H1 (cell line): ENCODE results near the gene CA9. TPM values are rescaled to one million over a fixed set of nuclear protein-coding genes. Genes with fewer than 3 reads are reported as not detected.

Experiments
- CTCF ChIA-PET: fragments of 300-600 bp; sonication (Branson Sonifier 250); formaldehyde crosslinking; loops from one replicate; lab custom pipeline; 2021; ENCODE audit not compliant: partially characterized antibody; lab: Charles Lee
- POLR2A ChIA-PET: fragments of 300-600 bp; sonication (Branson Sonifier 250); formaldehyde crosslinking; loops from one replicate; lab custom pipeline; 2021; ENCODE audit warnings: inconsistent platforms; ENCODE audit not compliant: partially characterized antibody; lab: Charles Lee
- DNase-seq, 2 experiments: peaks; one replicate each; pipeline versions ENCODE4 v3.0.0 to v3.0.0-alpha.2; 2010 to 2022; ENCODE audit warnings: low spot score in 2 of 2, low read depth in 1 of 2, mixed read lengths in 1 of 2
- FAIRE-seq: peaks from 2 replicates; lab custom pipeline; 2011; peaks lifted over from hg19 to GRCh38; lab: Jason Lieb, UNC
- H2AFZ ChIP-seq: 2 replicates; pipeline ENCODE4 v1.8.1; 2012; ENCODE audit warnings: low read length, inconsistent platforms
- H2AK5ac ChIP-seq: 2 replicates; pipeline ENCODE4 v1.6.1; 2013; ENCODE audit warnings: low read depth, low read length
- H2BK120ac ChIP-seq: replicated peaks from 2 replicates; pipeline ENCODE3; 2013; ENCODE audit warnings: low read depth, low read length, inconsistent platforms
- H2BK12ac ChIP-seq: 2 replicates; pipeline ENCODE4 v1.6.1; 2013; ENCODE audit warnings: low read depth, low read length
- H2BK15ac ChIP-seq: 2 replicates; pipeline ENCODE4 v1.6.1; 2013; ENCODE audit warnings: low read length
- H2BK20ac ChIP-seq: 2 replicates; pipeline ENCODE4 v1.6.1; 2013; ENCODE audit warnings: low read length
- H2BK5ac ChIP-seq: 2 replicates; pipeline ENCODE4 v1.6.1; 2013; ENCODE audit warnings: low read depth, low read length
- H3K14ac ChIP-seq: 2 replicates; pipeline ENCODE4 v1.6.1; 2013; ENCODE audit warnings: inconsistent platforms; ENCODE audit not compliant: insufficient read length
- H3K18ac ChIP-seq: 2 replicates; pipeline ENCODE4 v1.6.1; 2013; ENCODE audit warnings: low read length; ENCODE audit errors: extremely low read depth
- H3K23ac ChIP-seq: 2 replicates; pipeline ENCODE4 v1.6.1; 2013; ENCODE audit warnings: inconsistent platforms; ENCODE audit not compliant: insufficient read length
- H3K23me2 ChIP-seq: 2 replicates; pipeline ENCODE4 v1.6.1; 2013; ENCODE audit warnings: low read depth, low read length
- H3K27ac ChIP-seq: 2 replicates; pipeline ENCODE4 v1.6.1; 2011; ENCODE audit warnings: low read depth, low read length, inconsistent platforms
- H3K27me3 ChIP-seq, 4 experiments: replicated peaks in 1 of 4; 1 replicate in 1 of 4; 2 replicates in 3 of 4; pipeline versions ENCODE4 v1.6.1 to v1.8.1; 2011 to 2013; ENCODE audit warnings: low read length in 3 of 4, mild to moderate bottlenecking in 3 of 4, inconsistent platforms in 2 of 4, mixed read lengths in 2 of 4, moderate library complexity in 1 of 4; ENCODE audit not compliant: control insufficient read depth in 3 of 4, insufficient read depth in 3 of 4; ENCODE audit errors: extremely low read depth in 1 of 4
- H3K36me3 ChIP-seq, 4 experiments: 2 replicates each; pipeline versions ENCODE4 v1.6.1 to v1.8.1; 2011 to 2013; ENCODE audit warnings: mild to moderate bottlenecking in 4 of 4, low read length in 3 of 4, moderate library complexity in 2 of 4, control low read depth in 1 of 4, inconsistent platforms in 1 of 4; ENCODE audit not compliant: insufficient read depth in 4 of 4, control insufficient read depth in 2 of 4
- H3K4ac ChIP-seq: replicated peaks from 2 replicates; pipeline ENCODE3; 2013; ENCODE audit warnings: low read length, low read depth, mixed read lengths, inconsistent platforms; ENCODE audit not compliant: insufficient read length
- H3K4me1 ChIP-seq, 4 experiments: replicated peaks in 1 of 4; 1 replicate in 1 of 4; 2 replicates in 3 of 4; pipeline versions ENCODE4 v1.6.1 to v1.8.1; 2011 to 2013; ENCODE audit warnings: low read length in 3 of 4, inconsistent platforms in 2 of 4, mixed read lengths in 1 of 4; ENCODE audit not compliant: insufficient read depth in 4 of 4, control insufficient read depth in 3 of 4
- H3K4me2 ChIP-seq, 2 experiments: 2 replicates each; pipeline versions ENCODE4 v1.6.1 to v1.8.1; 2011 to 2013; ENCODE audit warnings: low read depth in 2 of 2, low read length in 2 of 2, control low read depth in 1 of 2, inconsistent platforms in 1 of 2, mild to moderate bottlenecking in 1 of 2; ENCODE audit not compliant: insufficient read depth in 1 of 2
- H3K4me3 ChIP-seq, 4 experiments: fragments of 200-600, 300-600 bp in 1 of 4; sonication (generic), shearing (Covaris generic), sonication (Bioruptor Twin) in 1 of 4; 2 replicates each; pipeline versions ENCODE4 v1.5.1 to v1.8.1; 2011 to 2016; ENCODE audit warnings: low read length in 4 of 4, low read depth in 3 of 4, control low read depth in 2 of 4, inconsistent platforms in 2 of 4, mild to moderate bottlenecking in 2 of 4, mixed read lengths in 1 of 4, moderate library complexity in 1 of 4; ENCODE audit not compliant: insufficient read depth in 2 of 4; ENCODE audit errors: extremely low read depth in 1 of 4
- H3K56ac ChIP-seq: replicated peaks from 2 replicates; pipeline ENCODE3; 2013; ENCODE audit warnings: low read depth, mild to moderate bottlenecking, mixed read lengths, low read length, inconsistent platforms; ENCODE audit not compliant: insufficient read length
- H3K79me1 ChIP-seq: 2 replicates; pipeline ENCODE4 v1.6.1; 2013; ENCODE audit warnings: low read depth, low read length, control low read depth
- H3K79me2 ChIP-seq, 2 experiments: 2 replicates each; pipeline versions ENCODE4 v1.6.1 to v1.8.1; 2012 to 2013; ENCODE audit warnings: low read length in 2 of 2, mild to moderate bottlenecking in 2 of 2, inconsistent platforms in 1 of 2; ENCODE audit not compliant: insufficient read depth in 2 of 2, control insufficient read depth in 1 of 2
- H3K9ac ChIP-seq, 4 experiments: replicated peaks in 1 of 4; 1 replicate in 1 of 4; 2 replicates in 3 of 4; pipeline versions ENCODE4 v1.6.1 to v1.8.1; 2011 to 2013; ENCODE audit warnings: low read depth in 3 of 4, low read length in 3 of 4, control low read depth in 2 of 4, mild to moderate bottlenecking in 2 of 4, moderate library complexity in 2 of 4, inconsistent platforms in 1 of 4; ENCODE audit errors: extremely low read depth in 1 of 4
- H3K9me3 ChIP-seq, 2 experiments: 2 replicates each; pipeline versions ENCODE4 v1.6.1 to v1.8.1; 2012 to 2013; ENCODE audit warnings: mild to moderate bottlenecking in 2 of 2, moderate library complexity in 2 of 2, control low read depth in 1 of 2, inconsistent platforms in 1 of 2, low read depth in 1 of 2, low read length in 1 of 2, mixed read lengths in 1 of 2; ENCODE audit not compliant: insufficient read depth in 2 of 2
- H4K20me1 ChIP-seq, 2 experiments: replicated peaks in 1 of 2; 2 replicates each; pipeline versions ENCODE3 to v1.8.1; 2011 to 2013; ENCODE audit warnings: inconsistent platforms in 2 of 2, low read length in 2 of 2, mild to moderate bottlenecking in 1 of 2; ENCODE audit not compliant: insufficient read depth in 2 of 2, control insufficient read depth in 1 of 2
- H4K5ac ChIP-seq: 2 replicates; pipeline ENCODE4 v1.6.1; 2013; ENCODE audit warnings: low read length, low read depth, mixed read lengths, inconsistent platforms; ENCODE audit not compliant: insufficient read length
- H4K8ac ChIP-seq: 2 replicates; pipeline ENCODE4 v1.8.0; 2013; ENCODE audit warnings: mild to moderate bottlenecking, moderate library complexity, low read length, inconsistent platforms; ENCODE audit not compliant: insufficient read depth; ENCODE audit errors: extremely low read depth
- H4K91ac ChIP-seq: replicated peaks from 2 replicates; pipeline ENCODE3; 2013; ENCODE audit warnings: low read length, mixed read lengths, inconsistent platforms; ENCODE audit not compliant: insufficient read length
- BACH1 ChIP-seq: IDR thresholded peaks from 2 replicates; pipeline ENCODE4 v1.6.1; 2012; ENCODE audit warnings: low read length, improper control_type of control experiment
- NANOG ChIP-seq: IDR thresholded peaks from 2 replicates; pipeline ENCODE4 v1.6.1; 2011; ENCODE audit warnings: low read length, low read depth, mild to moderate bottlenecking, inconsistent platforms; ENCODE audit not compliant: insufficient read depth, poor library complexity, severe bottlenecking
- PHF8 ChIP-seq: fragments of 200-600 bp; sonication (generic); conservative IDR thresholded peaks from 2 replicates; pipeline ENCODE4 v1.7.1; 2012; ENCODE audit warnings: low read depth, mild to moderate bottlenecking, inconsistent platforms, low read length, moderate library complexity
- POU5F1 ChIP-seq: IDR thresholded peaks from 2 replicates; pipeline ENCODE4 v1.6.1; 2011; ENCODE audit warnings: low read depth, mild to moderate bottlenecking, low read length, moderate library complexity
- SIN3A ChIP-seq, 2 experiments: IDR thresholded peaks in 1 of 2; conservative IDR thresholded peaks in 1 of 2; 2 replicates each; pipeline ENCODE4 v1.6.1; 2011 to 2012; ENCODE audit warnings: low read length in 2 of 2, improper control_type of control experiment in 1 of 2, low read depth in 1 of 2, mild to moderate bottlenecking in 1 of 2
- TAF7 ChIP-seq: optimal IDR thresholded peaks from 2 replicates; pipeline ENCODE3; 2011; ENCODE audit warnings: low read depth, mild to moderate bottlenecking, inconsistent platforms, low read length, moderate library complexity, borderline replicate concordance
- WGBS, 2 experiments: shearing (Covaris generic) in 1 of 2; methylation state at CpG; one replicate each; pipeline versions ENCODE4 v1.1.6 to v1.1.7; 2013 to 2015; ENCODE audit warnings: low lambda C conversion rate in 2 of 2, mixed read lengths in 2 of 2, inconsistent platforms in 1 of 2, low coverage in 1 of 2, missing lambda C conversion rate in 1 of 2; ENCODE audit not compliant: insufficient replicate concordance in 2 of 2, insufficient coverage in 1 of 2, insufficient read length in 1 of 2; ENCODE audit errors: extremely low coverage in 1 of 2, missing lambda C conversion rate in 1 of 2; 5-methylcytosine and 5-hydroxymethylcytosine counted together
- polyA plus RNA-seq, 7 experiments: library from polyadenylated mRNA; depleted of rRNA in 3 of 7; stranded (reverse) in 5 of 7; unstranded in 2 of 7; fragments of >200 nt in 5 of 7; fragments of 200-250 nt in 2 of 7; gene quantifications; 1 replicate in 5 of 7; 2 replicates in 1 of 7; 4 replicates in 1 of 7; pipeline versions ENCODE4 v1.2.1 to v1.2.3, GENCODE V29; 2011 to 2013; ENCODE audit warnings: missing spikeins in 2 of 7, mixed read lengths in 2 of 7
- total RNA-seq: library from RNA; stranded (reverse); fragmentation: NEBNext Ultra II Directional; extraction: Animal tissue kit (Norgen Biotek cat#: 25700); gene quantifications from 2 replicates; pipeline ENCODE4 v1.2.1, GENCODE V29; 2021
- TF ChIP-seq, protein P1 (sequence below): IDR thresholded peaks from 2 replicates; pipeline ENCODE4 v1.6.1; 2011; ENCODE audit warnings: low read length, improper control_type of control experiment
- TF ChIP-seq, protein P2 (sequence below): IDR thresholded peaks from 2 replicates; pipeline ENCODE4 v1.6.1; 2012; ENCODE audit warnings: low read length, inconsistent platforms

CA9 gene
- total and polyA plus RNA-seq, 2 of the 8 experiments (the other 6 are each of a cell fraction or from before 2014, with no cell fraction given) = 1.3 to 1.8 TPM

DNA sequence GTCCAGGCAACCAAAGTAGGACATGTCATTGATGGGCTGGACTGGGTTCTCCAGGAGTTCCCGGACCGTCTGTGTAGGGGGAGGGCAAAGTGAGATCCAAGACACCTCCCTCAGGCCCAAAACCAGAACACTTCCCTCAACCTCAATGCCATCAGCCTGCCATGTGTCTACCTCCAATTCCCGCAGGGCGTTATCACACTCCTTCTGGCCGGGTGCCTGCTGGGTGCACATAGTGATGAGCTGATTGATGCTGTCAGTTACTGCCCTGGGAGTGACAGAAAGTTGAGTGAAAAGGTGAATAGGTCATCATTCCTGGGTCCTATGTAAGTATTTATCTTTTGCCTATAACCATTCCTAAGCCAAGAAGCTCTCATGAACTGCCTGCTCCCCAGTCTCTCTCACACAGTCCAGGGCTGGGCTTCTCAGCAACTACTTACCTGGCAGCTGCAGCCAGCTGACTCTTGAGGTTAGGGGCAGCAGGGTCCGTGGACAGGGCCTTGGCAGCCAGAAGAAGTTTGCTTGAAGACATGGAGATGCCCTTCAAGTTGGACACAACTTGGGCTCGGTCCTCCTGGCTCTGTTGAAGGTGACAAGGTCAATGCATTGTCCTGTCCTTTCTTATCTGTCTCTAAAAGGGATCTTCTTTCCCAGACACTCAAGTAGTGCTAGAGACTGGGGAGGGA is 37.2 kb downstream of the CA9 start:
- Histone ChIP-seq H2AK5ac (no peak overlapping the region), H3K9ac (no peak overlapping the region), H3K14ac (no peak overlapping the region), H3K23me2 (no peaks in the 10 kb centered on the region), H3K4ac (no peak overlapping the region), H3K9me3 (no peaks in the 10 kb centered on the region), H2BK5ac (no peak overlapping the region), H4K8ac (no peak overlapping the region), H4K20me1 (peaks cover 0 to 5% of the 10 kb centered on the region in 2 experiments), H3K79me1 (no peaks in the 10 kb centered on the region), H2BK12ac (no peak overlapping the region), H3K18ac (no peak overlapping the region), H3K27ac (no peak overlapping the region), H3K4me2 (no peak overlapping the region), H2BK120ac (no peak overlapping the region), H4K5ac (no peak overlapping the region), H3K56ac (no peak overlapping the region), H3K23ac (no peak overlapping the region), H2BK15ac (no peak overlapping the region), H4K91ac (no peak overlapping the region), H3K4me1 (no peaks in the 10 kb centered on the region), H3K27me3 (no peaks in the 10 kb centered on the region), H3K36me3 (peaks cover 27 to 84% (median 61%) of the 10 kb centered on the region in 4 experiments; a peak in 7 of 8 replicates), H2AFZ (no peak overlapping the region), H3K79me2 (no peaks in the 10 kb centered on the region), H3K4me3 (no peak overlapping the region), H2BK20ac (no peak overlapping the region)
- 91% methylated on average over 7 of the region's 7 CpGs; no CpG with 5 or more reads in 1 of the 2 experiments for WGBS, 2 experiments
- ChIA-PET CTCF (interaction anchor here (1.7 to 13.8 kb wide), 5 partner anchors 10 to 63 kb away, joined by 5 to 199 read pairs (median 90); partner anchors contain the start of genes ARHGEF39, CCDC107, CREB3 and RMRP), POLR2A (interaction anchor here (1.0 to 10.5 kb wide), 3 partner anchors 16 to 26 kb away, joined by 3 to 51 read pairs (median 3); no protein-coding TSS in a partner anchor)
- DNase-seq = no peak
- FAIRE-seq = no peak
- TF ChIP-seq TAF7 (no peak), POU5F1 (no peak), BACH1 (no peak), NANOG (no peak), SIN3A (conservative IDR thresholded peaks at IDR 0.05 in 1 of 2, IDR thresholded peaks at IDR 0.05 in 1 of 2; ENCODE audit: low read depth in 1 of 2, low read length in 2 of 2) (no peak), PHF8 (no peak)
- TF ChIP-seq, protein P1, sequence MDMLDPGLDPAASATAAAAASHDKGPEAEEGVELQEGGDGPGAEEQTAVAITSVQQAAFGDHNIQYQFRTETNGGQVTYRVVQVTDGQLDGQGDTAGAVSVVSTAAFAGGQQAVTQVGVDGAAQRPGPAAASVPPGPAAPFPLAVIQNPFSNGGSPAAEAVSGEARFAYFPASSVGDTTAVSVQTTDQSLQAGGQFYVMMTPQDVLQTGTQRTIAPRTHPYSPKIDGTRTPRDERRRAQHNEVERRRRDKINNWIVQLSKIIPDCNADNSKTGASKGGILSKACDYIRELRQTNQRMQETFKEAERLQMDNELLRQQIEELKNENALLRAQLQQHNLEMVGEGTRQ = no peak
- TF ChIP-seq, protein P2, sequence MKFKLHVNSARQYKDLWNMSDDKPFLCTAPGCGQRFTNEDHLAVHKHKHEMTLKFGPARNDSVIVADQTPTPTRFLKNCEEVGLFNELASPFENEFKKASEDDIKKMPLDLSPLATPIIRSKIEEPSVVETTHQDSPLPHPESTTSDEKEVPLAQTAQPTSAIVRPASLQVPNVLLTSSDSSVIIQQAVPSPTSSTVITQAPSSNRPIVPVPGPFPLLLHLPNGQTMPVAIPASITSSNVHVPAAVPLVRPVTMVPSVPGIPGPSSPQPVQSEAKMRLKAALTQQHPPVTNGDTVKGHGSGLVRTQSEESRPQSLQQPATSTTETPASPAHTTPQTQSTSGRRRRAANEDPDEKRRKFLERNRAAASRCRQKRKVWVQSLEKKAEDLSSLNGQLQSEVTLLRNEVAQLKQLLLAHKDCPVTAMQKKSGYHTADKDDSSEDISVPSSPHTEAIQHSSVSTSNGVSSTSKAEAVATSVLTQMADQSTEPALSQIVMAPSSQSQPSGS = no peak
